Anterior cingulate cortex (tissue), 58 donors: Measurements from ENCODE around the gene MRPL28.

ENCODE experiments used
- DNase-seq, 58 donors: peaks; one replicate each; lab custom pipeline; 2025; lab: John Stamatoyannopoulos, UW

Gene MRPL28

GRCh38 chr16:322476-323143 lies 47.7 kb downstream of the MRPL28 start:
- no peak for DNase-seq

DNA sequence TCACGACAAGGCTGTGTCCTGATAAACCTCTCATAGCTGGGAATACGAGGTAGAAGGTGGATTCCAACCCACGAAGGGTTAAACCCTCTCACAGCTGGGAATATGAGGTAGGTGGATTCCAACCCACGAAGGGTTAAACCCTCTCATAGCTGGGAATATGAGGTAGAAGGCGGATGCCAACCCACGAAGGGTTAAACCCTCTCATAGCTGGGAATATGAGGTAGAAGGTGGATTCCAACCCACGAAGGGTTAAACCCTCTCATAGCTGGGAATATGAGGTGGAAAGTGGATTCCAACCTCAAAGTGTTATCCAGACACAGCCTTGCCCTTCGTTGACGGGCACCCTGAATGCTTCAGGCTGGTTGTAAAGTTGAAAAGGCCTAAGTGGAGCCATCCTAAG lies 48.8 kb downstream of the MRPL28 start:
- no peak for DNase-seq

GRCh38 chr16:320206-320605 lies 50.1 kb downstream of the MRPL28 start:
- no peak for DNase-seq

DNA sequence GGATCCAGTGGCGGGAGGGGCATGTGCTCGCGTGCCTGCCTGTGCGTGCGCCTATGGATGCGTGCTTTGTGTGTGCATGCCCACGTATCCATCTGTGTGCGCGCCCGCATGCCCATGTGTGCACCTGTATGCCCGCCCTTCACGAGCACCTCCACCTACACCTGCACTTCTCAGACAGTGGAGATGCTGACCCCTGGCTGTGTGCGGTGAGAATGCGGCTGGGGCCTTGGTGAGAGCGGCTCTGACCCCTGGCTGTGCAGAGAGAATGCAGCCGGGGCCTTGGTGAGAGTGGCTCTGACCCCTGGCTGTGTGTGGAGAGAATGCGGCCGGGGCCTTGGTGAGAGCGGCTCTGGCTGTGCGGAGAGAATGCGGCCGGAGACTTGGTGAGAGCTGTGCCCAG lies 51.7 kb downstream of the MRPL28 start:
- no peak for DNase-seq

DNA sequence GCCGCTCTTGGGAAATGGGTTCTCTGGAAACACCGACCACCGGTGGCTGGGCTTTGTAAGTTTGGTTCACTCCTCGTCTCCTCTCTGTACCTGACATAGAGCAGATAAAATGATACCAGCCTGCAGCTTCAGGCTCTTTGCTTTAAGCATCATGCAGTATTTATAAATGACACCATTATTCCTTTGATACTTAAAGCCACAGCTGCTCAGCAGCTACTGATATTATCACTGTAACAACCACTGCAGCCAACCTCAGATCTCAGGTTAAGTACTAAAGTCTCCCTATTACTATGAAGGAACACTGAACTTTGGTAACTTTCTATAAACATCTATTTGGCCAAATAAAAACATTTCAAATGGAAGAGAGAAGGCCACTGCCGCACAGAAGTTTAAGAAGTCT lies 52.8 kb downstream of the MRPL28 start:
- no peak for DNase-seq
